HS-27A (cell line): ENCODE results near the gene NTF4.
"Not testable (repeated sequence)": the region's sequence is repeated elsewhere in the genome, so short reads cannot be mapped to it uniquely, and the experiment has no call there.

Experiments used
- DNase-seq: peaks from one replicate; pipeline ENCODE4 v3.0.0-alpha.2; 2012; ENCODE audit warnings: low read depth, missing footprints

NTF4 gene

DNA sequence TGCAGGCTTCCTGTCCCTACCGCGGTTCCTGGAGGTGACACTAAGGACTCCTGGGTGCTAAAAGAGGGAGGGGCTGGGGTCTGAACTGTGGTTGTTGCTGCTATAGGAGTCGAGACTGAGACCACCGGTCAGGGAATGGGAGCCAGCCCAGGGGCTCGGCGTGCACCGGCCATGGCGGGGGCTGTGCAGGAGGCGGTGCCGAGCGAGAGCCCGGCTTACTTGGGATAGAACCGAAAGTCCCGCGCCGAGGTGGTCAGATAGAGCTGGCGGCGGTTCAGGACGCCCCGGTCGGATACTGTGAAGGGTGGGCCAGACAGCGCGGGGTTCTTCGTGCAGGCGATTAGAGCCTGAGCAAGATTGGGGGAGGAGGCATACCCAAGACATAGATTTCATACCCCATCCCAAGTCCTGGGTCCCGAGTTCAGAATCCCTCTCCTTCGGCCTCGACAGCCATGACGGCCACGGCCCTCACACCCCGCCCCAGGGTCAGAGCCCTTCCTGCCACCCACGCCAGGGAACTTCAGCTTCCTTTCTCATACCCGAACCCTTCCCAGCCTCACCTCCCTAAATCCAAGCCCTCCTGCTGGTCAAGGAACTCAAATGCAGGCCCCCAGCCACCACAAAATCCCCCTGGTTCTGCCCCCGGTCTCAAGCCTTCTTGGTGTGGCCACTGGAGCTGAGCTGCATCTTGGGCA is 7.6 kb downstream of the NTF4 start:
- not testable (repeated sequence) for DNase-seq

DNA sequence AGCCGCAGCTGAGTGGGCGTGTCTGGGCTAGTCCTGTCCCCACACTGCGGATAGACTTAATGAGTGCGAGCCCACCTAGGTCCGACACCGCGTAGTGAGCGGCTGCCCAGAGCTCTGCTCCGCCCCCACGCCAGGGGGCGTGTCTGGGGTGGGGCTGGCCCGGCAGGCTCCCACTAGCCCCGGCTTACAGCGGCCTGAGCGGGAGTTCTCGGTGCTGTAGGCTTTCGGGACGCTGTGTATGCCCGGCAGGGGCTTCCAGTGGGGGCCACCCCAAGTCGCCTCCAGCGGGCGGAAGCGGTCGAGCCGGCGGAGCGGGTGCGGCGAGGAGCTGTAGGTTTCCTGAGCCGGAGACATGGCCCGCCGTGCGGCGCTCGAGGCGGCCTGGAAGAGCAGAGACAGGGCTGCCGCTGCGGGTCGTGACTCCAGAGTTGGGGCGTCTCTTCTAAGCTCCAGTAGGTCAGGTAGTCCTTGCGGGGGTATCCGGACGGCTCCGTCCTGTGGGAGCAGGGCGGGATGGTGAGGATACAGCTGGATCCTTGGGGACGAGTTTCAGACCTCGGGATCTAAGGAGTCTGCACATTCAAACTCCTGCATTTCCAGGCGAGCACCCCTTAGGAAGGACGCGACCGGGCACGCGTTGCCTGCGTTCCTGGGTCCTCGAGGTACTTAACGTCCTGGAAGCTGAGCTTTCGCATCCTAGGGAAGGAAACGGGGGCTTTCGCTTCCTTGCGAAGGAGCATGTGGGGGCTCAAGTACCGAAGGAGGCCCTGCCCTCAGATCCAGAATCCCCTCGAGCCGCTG is 8.3 kb downstream of the NTF4 start:
- DNase-seq, result no peak

DNA sequence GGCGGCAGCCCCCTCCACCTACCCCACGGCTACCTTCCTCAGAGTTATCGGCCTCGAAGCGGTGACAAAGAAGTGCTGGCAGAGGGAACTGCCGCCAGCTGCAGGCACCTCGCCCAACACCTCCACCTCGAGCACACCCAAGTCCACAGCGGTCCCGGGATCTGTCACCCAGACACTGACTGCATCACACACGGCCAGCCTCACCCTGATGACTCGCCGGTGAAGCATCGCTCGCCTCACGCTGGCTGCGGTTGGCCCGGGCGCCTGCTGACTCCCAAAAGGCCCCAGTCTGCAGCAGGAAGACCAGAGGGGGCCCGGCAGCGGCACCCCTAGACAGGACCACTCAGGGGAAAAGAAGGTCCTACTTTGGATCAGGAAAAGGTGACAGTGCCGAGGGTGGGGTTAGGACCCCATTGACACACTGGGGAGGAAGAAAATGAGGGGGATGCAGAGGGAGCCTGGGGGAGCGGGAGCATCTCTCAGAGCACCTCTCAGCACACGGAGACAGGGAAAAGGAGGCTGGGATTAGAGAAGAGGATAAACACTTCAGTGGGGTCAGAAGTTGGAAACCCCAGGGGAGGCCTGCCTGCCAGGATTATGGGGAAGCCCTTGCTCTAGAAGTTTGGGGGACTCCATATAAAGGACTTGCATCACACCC is 14.1 kb downstream of the NTF4 start:
- not testable (repeated sequence) for DNase-seq

DNA sequence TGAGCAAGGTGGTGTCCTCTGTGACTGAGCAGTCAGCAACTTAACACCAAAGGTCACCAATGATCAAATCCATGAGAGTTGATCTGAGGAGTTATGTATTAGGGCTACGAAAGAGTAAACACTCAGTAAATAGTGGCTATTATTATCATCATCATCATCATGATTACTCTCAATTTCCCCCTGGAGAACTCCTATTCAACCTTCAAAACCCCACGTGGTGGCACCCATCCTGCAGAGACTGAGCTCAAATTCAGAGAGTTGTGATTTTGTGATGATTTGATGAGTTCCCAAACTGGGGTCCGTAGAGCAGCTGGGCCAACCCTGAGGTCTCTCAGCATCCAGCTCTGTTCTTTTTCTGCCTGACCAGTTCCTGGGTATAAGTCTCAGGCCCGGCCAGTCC is 14.8 kb downstream of the NTF4 start:
- not testable (repeated sequence) for DNase-seq

DNA sequence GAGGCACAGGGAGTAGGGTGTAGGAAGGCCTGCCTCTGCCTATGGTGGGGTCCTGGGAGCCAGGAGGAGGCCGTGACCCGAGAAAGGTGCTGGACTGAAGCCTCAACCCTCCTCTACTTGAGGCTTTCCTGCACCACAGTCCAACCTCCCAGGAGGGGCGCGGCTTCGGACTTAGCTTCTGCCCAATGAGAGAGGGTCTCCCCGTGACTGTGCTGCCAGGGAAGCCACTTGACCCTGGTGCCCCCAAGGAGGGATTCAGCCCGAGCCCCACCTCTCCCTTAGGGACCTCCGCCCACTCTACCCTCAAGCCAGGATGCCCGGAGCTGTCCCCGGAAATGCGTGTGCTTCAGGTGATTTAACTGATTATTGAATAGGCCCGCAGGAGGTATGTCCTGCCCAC is 15.6 kb downstream of the NTF4 start, which contains the start of gene CGB8:
TSS of gene CGB8 (minus strand) at position 101 of the 400 bp plus-strand sequence. CDS start 372 bp downstream, outside the sequence.
- DNase-seq, result not testable (repeated sequence)

DNA sequence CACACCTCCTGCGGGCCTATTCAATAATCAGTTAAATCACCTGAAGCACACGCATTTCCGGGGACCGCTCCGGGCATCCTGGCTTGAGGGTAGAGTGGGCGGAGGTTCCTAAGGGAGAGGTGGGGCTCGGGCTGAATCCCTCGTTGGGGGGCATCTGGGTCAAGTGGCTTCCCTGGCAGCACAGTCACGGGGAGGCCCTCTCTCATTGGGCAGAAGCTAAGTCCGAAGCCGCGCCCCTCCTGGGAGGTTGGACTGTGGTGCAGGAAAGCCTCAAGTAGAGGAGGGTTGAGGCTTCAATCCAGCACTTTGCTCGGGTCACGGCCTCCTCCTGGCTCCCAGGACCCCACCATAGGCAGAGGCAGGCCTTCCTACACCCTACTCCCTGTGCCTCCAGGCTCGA is 21.1 kb downstream of the NTF4 start, which contains the start of gene CGB5:
TSS of gene CGB5 (plus strand) at position 301 of the 400 bp plus-strand sequence. CDS start 362 bp downstream, outside the sequence.
- DNase-seq, result not testable (repeated sequence)

DNA sequence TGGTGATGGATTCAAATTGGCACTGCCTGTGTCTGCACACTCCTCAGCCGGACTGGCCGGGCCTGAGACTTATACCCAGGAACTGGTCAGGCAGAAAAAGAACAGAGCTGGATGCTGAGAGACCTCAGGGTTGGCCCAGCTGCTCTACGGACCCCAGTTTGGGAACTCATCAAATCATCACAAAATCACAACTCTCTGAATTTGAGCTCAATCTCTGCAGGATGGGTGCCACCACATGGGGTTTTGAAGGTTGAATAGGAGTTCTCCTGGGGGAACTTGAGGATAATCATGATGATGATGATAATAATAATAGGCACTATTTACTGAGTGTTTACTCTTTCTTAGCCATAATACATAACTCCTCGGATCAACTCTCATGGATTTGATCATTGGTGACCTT is 22.0 kb downstream of the NTF4 start:
- not testable (repeated sequence) for DNase-seq

DNA sequence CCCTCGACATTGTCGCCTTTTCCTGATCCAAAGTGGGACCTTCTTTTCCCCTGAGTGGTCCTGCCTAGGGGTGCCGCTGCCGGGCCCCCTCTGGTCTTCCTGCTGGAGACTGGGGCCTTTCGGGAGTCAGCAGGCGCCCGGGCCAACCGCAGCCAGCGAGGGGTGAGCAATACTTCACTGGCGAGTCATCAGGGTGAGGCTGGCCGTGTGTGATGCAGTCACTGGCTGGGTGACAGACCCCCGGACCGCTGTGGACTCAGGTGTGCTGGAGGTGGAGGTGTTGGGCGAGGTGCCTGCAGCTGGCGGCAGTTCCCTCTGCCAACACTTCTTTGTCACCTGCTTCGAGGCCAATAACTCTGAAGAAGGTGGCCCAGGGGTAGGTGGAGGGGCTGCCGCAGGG is 22.4 kb downstream of the NTF4 start:
- DNase-seq, result no peak

DNA sequence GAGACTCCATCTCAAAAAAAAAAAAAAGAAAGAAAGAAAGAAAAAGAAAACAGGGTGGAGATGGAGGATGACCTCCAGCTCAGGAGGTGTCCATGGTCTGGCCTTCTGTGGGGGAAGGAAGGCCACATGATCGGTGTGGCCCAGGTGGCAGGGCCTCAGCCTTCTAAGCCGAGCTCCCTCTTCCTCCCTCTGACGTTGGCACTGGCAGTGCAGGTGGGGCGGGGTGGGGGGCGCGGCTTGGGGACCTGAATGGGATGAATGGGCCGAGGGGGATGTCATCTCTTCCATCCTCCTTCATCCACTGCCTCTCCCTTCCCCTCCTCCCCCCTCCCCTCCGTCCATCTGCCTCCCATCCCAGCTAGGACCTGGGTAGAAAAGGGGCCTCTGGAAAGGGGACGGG is 24.9 kb downstream of the NTF4 start:
- DNase-seq, result not testable (repeated sequence)

DNA sequence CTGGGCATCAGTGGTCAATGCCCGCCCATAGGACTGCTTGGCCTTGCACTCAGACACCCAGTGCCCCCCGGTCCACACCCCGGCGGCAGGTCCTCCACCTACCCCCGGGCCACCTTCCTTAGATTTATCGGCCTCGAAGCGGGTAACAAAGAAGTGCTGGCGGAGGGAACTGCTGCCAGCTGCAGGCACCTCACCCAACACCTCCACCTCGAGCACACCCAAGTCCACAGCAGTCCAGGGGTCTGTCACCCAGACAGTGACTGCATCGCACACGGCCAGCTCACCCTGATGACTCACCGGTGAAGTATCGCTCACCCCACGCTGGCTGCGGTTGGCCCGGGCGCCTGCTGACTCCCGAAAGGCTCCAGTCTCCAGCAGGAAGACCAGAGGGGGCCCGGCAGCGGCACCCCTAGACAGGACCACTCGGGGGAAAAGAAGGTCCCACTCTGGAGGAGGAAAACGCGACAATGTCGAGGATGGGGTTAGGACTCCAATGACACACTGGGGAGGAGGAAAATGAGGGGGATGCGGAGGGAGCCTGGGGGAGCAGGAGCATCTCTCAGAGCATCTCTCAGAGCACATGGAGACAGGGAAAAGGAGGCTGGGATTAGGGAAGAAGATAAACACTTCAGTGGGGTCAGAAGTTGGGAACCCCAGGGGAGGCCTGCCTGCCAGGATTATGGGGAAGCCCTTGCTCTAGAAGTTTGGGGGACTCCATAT is 25.9 kb downstream of the NTF4 start:
- peak; percentile 62 for DNase-seq

DNA sequence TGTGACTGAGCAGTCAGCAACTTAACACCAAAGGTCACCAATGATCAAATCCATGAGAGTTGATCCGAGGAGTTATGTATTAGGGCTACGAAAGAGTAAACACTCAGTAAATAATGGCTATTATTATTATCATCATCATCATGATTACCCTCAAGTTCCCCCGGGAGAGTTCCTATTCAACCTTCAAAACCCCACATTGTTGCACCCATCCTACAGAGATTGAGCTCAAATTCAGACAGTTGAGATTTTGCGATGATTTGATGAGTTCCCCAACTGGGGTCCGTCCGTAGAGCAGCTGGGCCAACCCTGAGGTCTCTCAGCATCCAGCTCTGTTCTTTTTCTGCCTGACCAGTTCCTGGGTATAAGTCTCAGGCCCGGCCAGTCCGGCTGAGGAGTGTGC is 26.5 kb downstream of the NTF4 start:
- not testable (repeated sequence) for DNase-seq

DNA sequence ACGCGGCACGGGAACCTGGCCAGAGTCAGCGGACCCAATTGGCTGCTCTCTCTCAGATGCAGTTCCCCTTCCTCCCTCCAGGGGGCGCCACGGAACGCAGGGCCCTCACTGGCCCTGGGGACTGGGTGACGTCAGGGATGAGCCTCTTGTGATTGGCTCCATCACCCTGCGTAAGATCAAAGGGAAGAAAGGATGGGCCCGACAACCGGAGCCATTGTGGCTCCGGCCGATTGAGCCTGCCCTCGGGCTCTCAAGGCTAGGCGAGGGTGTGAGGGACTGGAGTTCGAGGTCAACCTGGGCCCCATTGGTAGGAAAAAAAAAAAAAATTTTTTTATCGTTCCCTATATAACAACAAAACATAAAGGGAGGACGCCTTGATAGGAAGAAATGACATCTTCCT is 27.8 kb downstream of the NTF4 start, which contains the start of gene CGB1:
TSS of gene CGB1 (minus strand) at position 81 of the 400 bp plus-strand sequence. CDS start 184 bp downstream, outside the sequence.
- DNase-seq, result not testable (repeated sequence)

DNA sequence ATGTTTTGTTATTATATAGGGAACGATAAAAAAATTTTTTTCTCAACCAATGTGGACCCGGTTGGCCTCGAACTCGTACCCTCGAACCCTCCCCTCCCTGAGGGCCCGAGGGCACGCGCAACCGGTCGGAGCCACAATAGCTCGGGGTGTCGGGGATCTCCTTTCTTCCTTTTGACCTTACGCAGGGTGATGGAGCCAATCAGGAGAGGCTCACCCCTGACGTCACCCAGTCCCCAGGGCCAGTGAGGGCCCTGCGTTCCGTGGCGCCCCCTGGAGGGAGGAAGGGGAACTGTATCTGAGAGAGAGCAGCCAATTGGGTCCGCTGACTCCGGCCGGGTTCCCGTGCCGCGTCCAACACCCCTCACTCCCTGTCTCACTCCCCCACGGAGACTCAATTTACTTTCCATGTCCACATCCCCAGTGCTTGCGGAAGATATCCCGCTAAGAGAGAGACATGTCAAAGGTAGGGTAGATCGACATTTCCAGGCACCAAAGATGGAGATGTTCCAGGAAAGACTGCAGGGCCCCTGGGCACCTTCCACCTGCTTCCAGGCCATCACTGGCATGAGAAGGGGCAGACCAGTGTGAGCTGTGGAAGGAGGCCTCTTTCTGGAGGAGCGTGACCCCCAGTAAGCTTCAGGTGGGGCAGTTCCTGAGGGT is 32.8 kb downstream of the NTF4 start, which contains the start of gene CGB2:
TSS of gene CGB2 (plus strand) at position 249 of the 660 bp plus-strand sequence. CDS start at position 455, 206 bp downstream.
- not testable (repeated sequence) for DNase-seq

DNA sequence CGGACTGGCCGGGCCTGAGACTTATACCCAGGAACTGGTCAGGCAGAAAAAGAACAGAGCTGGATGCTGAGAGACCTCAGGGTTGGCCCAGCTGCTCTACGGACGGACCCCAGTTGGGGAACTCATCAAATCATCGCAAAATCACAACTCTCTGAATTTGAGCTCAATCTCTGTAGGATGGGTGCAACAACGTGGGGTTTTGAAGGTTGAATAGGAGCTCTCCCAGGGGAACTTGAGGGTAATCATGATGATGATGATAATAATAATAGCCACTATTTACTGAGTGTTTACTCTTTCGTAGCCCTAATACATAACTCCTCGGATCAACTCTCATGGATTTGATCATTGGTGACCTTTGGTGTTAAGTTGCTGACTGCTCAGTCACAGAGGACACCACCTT is 34.3 kb downstream of the NTF4 start:
- not testable (repeated sequence) for DNase-seq

DNA sequence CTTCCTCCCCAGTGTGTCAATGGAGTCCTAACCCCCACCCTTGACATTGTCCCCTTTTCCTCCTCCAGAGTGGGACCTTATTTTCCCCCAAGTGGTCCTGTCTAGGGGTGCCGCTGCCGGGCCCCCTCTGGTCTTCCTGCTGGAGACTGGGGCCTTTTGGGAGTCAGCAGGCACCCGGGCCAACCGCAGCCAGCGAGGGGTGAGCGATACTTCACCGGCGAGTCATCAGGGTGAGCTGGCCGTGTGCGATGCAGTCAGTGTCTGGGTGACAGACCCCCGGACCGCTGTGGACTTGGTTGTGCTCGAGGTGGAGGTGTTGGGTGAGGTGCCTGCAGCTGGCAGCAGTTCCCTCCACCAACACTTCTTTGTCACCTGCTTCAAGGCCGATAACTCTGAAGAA is 34.9 kb downstream of the NTF4 start:
- not testable (repeated sequence) for DNase-seq

DNA sequence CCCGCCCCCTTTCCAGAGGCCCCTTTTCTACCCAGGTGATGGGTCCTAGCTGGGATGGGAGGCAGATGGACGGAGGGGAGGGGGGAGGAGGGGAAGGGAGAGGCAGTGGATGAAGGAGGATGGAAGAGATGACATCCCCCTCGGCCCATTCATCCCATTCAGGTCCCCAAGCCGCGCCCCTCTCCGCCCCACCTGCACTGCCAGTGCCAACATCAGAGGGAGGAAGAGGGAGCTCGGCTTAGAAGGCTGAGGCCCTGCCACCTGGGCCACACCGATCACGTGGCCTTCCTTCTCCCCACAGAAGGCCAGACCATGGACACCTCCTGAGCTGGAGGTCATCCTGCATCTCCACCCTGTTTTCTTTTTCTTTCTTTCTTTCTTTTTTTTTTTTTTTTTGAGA is 35.9 kb downstream of the NTF4 start:
- not testable (repeated sequence) for DNase-seq

DNA sequence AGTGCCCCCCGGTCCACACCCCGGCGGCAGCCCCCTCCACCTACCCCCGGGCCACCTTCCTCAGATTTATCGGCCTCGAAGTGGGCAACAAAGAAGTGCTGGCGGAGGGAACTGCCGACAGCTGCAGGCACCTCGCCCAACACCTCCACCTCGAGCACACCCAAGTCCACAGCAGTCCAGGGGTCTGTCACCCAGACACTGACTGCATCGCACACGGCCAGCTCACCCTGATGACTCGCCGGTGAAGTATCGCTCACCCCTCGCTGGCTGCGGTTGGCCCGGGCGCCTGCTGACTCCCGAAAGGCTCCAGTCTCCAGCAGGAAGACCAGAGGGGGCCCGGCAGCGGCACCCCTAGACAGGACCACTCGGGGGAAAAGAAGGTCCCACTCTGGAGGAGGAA is 39.0 kb downstream of the NTF4 start:
- not testable (repeated sequence) for DNase-seq

DNA sequence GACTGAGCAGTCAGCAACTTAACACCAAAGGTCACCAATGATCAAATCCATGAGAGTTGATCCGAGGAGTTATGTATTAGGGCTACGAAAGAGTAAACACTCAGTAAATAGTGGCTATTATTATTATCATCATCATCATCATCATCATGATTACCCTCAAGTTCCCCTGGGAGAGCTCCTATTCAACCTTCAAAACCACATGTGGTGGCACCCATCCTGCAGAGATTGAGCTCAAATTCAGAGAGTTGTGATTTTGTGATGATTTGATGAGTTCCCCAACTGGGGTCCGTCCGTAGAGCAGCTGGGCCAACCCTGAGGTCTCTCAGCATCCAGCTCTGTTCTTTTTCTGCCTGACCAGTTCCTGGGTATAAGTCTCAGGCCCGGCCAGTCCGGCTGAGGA is 39.5 kb downstream of the NTF4 start:
- not testable (repeated sequence) for DNase-seq

DNA sequence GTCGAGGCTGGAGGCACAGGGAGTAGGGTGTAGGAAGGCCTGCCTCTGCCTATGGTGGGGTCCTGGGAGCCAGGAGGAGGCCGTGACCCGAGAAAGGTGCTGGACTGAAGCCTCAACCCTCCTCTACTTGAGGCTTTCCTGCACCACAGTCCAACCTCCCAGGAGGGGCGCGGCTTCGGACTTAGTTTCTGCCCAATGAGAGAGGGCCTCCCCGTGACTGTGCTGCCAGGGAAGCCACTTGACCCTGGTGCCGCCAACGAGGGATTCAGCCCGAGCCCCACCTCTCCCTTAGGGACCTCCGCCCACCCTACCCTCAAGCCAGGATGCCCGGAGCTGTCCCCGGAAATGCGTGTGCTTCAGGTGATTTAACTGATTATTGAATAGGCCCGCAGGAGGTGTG is 40.4 kb downstream of the NTF4 start, which contains the start of gene CGB3:
TSS of gene CGB3 (minus strand) at position 101 of the 400 bp plus-strand sequence. CDS start 362 bp downstream, outside the sequence.
- DNase-seq, result not testable (repeated sequence)

DNA sequence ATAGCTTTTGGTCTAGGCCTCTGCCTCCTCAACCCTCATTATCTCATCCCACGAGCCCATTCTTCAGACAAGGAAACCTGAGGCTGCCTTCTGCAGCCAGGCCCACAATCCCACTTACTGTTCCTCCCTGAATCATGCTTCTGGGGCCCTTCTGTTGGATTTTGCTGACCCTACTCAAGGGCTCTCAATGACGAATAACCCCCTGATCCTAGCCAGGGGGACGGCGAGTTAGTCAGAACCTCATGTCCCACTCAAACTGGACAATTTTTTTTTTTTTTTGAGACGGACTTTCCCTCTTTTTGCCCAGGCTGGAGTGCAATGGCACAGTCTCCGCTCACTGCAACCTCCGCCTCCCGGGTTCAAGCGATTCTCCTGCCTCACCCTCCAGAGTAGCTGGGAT is 42.5 kb downstream of the NTF4 start:
- no peak for DNase-seq
